ENCODE measurements around the gene CHRNA9. TPM values are rescaled to one million over a fixed set of nuclear protein-coding genes. Genes with fewer than 3 reads are reported as not detected.

Gene CHRNA9
- total RNA-seq, 1 donor from 2014 or later = 2.8 TPM

DNA sequence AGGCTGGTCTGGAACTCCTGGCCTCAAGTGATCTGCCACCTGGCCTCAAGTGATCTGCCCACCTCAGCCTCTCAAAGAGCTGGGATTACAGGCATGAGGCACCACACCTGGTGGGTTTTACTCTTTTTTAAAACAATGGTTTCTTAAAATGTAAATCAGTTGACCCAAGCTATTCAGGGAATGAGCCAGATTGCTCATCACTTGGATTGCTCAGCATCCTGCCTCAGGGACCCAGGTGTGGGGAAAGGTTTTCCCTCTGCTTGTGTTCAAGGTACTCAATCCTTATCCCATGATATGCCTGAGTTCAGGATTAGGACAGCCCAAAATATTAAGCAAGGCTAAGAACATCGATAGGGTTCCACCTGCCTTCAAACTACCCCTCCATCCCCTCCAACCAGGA is 67.4 kb downstream of the CHRNA9 start:
- Mint-ChIP-seq H3K27me3 (ENCODE audit: low read depth, unreplicated experiment) (peaks cover 6% of the 10 kb centered on the region), H3K4me3 (ENCODE audit: unreplicated experiment) (no peak overlapping the region), H3K36me3 (ENCODE audit: low read depth, unreplicated experiment) (no peaks in the 10 kb centered on the region), H3K9me3 (ENCODE audit: unreplicated experiment) (peaks cover 8% of the 10 kb centered on the region), H3K4me1 (ENCODE audit: low read depth, unreplicated experiment) (peaks cover 6% of the 10 kb centered on the region), H3K27ac (ENCODE audit: unreplicated experiment) (no peak overlapping the region)
- no peak for DNase-seq (ENCODE audit: low read depth)
- Histone ChIP-seq H3K36me3 (ENCODE audit: insufficient read depth, low read length) (no peaks in the 10 kb centered on the region), H3K4me1 (ENCODE audit: insufficient read depth, low read length) (no peaks in the 10 kb centered on the region), H3K4me3 (ENCODE audit: insufficient read depth, low read depth, low read length) (no peak overlapping the region), H4K20me1 (ENCODE audit: insufficient read depth, low read length) (no peaks in the 10 kb centered on the region), H3K4me2 (ENCODE audit: low read length) (no peak overlapping the region), H3K79me2 (ENCODE audit: insufficient read depth, low read length) (no peaks in the 10 kb centered on the region), H3K9me3 (ENCODE audit: insufficient read depth, low read depth, low read length) (no peaks in the 10 kb centered on the region), H3K9ac (ENCODE audit: low read length) (no peak overlapping the region), H3K27ac (ENCODE audit: low read depth, low read length) (no peak overlapping the region), H3K27me3 (ENCODE audit: insufficient read depth, low read length) (no peaks in the 10 kb centered on the region), H2AFZ (ENCODE audit: low read depth, low read length) (no peak overlapping the region)
- TF ChIP-seq EZH2 (IDR thresholded peaks at IDR 0.05; ENCODE audit: insufficient read depth, low read length) = no peak
- no peak for FAIRE-seq

DNA sequence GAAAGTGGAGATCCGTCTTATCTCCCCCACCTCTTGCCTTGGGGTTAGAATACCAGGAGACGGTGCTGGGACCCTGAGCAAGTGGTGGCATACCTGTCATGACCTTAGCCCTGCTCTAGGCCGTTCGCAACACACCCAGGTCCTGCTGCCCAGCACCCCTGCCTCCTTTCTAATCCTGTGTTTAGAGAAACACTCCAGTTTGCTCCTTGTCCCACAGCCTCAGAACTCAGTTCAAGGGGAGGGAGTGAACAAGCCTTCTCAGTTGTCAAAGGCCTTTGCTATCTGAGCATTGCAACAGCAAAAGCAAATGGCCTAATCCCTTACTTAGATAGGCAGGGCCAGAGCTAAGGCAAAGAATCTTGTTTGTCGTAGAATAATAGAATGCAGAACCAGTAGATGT is 67.9 kb downstream of the CHRNA9 start:
- Histone ChIP-seq H3K4me1 (ENCODE audit: insufficient read depth, low read length) (no peaks in the 10 kb centered on the region), H3K79me2 (ENCODE audit: insufficient read depth, low read length) (no peaks in the 10 kb centered on the region), H3K36me3 (ENCODE audit: insufficient read depth, low read length) (no peaks in the 10 kb centered on the region), H3K27me3 (ENCODE audit: insufficient read depth, low read length) (no peaks in the 10 kb centered on the region), H3K4me3 (ENCODE audit: insufficient read depth, low read depth, low read length) (no peak overlapping the region), H3K27ac (ENCODE audit: low read depth, low read length) (no peak overlapping the region), H3K4me2 (ENCODE audit: low read length) (no peak overlapping the region), H4K20me1 (ENCODE audit: insufficient read depth, low read length) (no peaks in the 10 kb centered on the region), H2AFZ (ENCODE audit: low read depth, low read length) (no peak overlapping the region), H3K9me3 (ENCODE audit: insufficient read depth, low read depth, low read length) (no peaks in the 10 kb centered on the region), H3K9ac (ENCODE audit: low read length) (no peak overlapping the region)
- peaks cover 8% of the 10 kb centered on the region for H3K9me3 Mint-ChIP-seq (ENCODE audit: unreplicated experiment)
- peaks cover 6% of the 10 kb centered on the region for H3K27me3 Mint-ChIP-seq (ENCODE audit: low read depth, unreplicated experiment)
- no peak overlapping the region for H3K4me3 Mint-ChIP-seq (ENCODE audit: unreplicated experiment)
- no peaks in the 10 kb centered on the region for H3K36me3 Mint-ChIP-seq (ENCODE audit: low read depth, unreplicated experiment)
- FAIRE-seq (no peak), DNase-seq (ENCODE audit: low read depth) (no peak)
- no peak overlapping the region for H3K27ac Mint-ChIP-seq (ENCODE audit: unreplicated experiment)
- peaks cover 6% of the 10 kb centered on the region for H3K4me1 Mint-ChIP-seq (ENCODE audit: low read depth, unreplicated experiment)
- no peak for TF ChIP-seq EZH2 (IDR thresholded peaks at IDR 0.05; ENCODE audit: insufficient read depth, low read length)
- TF ChIP-seq, protein P1, sequence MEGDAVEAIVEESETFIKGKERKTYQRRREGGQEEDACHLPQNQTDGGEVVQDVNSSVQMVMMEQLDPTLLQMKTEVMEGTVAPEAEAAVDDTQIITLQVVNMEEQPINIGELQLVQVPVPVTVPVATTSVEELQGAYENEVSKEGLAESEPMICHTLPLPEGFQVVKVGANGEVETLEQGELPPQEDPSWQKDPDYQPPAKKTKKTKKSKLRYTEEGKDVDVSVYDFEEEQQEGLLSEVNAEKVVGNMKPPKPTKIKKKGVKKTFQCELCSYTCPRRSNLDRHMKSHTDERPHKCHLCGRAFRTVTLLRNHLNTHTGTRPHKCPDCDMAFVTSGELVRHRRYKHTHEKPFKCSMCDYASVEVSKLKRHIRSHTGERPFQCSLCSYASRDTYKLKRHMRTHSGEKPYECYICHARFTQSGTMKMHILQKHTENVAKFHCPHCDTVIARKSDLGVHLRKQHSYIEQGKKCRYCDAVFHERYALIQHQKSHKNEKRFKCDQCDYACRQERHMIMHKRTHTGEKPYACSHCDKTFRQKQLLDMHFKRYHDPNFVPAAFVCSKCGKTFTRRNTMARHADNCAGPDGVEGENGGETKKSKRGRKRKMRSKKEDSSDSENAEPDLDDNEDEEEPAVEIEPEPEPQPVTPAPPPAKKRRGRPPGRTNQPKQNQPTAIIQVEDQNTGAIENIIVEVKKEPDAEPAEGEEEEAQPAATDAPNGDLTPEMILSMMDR (IDR thresholded peaks at IDR 0.05; ENCODE audit: insufficient read depth, low read depth, low read length) = no peak

Other genes starting within 250 kb of the CHRNA9 start
- gene RHOH, start 138.3 kb upstream of the CHRNA9 start, total RNA-seq = not detected in 2 replicates

Data from astrocyte (in vitro differentiated cells and primary cell).